ENCODE data around the gene PCCA.
"Not testable (repeated sequence)": the region's sequence is repeated elsewhere in the genome, so short reads cannot be mapped to it uniquely, and the experiment has no call there.

The PCCA gene

GRCh38 chr13:100088644-100089464 is at the start of gene PCCA:
Gene PCCA (plus strand): TSS chr13:100089093. CDS start chr13:100089121, 28 bp downstream.
- DNase-seq (ENCODE audit: low read depth), result peak; percentile 86

- DNase-seq (ENCODE audit: low read depth), result no peak
Observed at GRCh38 chr13:100039740-100040139, 49.2 kb upstream of the PCCA start.

GRCh38 chr13:100040196-100040595 is 48.7 kb upstream of the PCCA start:
- no peak for DNase-seq (ENCODE audit: low read depth)

- DNase-seq (ENCODE audit: low read depth), result no peak
Observed at GRCh38 chr13:100044936-100045335, 44.0 kb upstream of the PCCA start.

GRCh38 chr13:100045355-100045754 is 43.5 kb upstream of the PCCA start:
- DNase-seq (ENCODE audit: low read depth), result no peak

GRCh38 chr13:100051070-100051469 is 37.8 kb upstream of the PCCA start:
- no peak for DNase-seq (ENCODE audit: low read depth)

- no peak for DNase-seq (ENCODE audit: low read depth)
Observed at GRCh38 chr13:100059827-100060226, 29.1 kb upstream of the PCCA start.

- no peak for DNase-seq (ENCODE audit: low read depth)
Observed at GRCh38 chr13:100063333-100063732, 25.6 kb upstream of the PCCA start.

- DNase-seq (ENCODE audit: low read depth), result no peak
Observed at GRCh38 chr13:100063906-100064305, 25.0 kb upstream of the PCCA start.

GRCh38 chr13:100068133-100068931 is 20.6 kb upstream of the PCCA start:
- no peak for DNase-seq (ENCODE audit: low read depth)

GRCh38 chr13:100069278-100069677 is 19.6 kb upstream of the PCCA start:
- DNase-seq (ENCODE audit: low read depth), result no peak

GRCh38 chr13:100075700-100076587 is 12.9 kb upstream of the PCCA start:
- DNase-seq (ENCODE audit: low read depth), result no peak

GRCh38 chr13:100079003-100079402 is 9.9 kb upstream of the PCCA start:
- DNase-seq (ENCODE audit: low read depth), result not testable (repeated sequence)

GRCh38 chr13:100083401-100083800 is 5.5 kb upstream of the PCCA start:
- DNase-seq (ENCODE audit: low read depth), result not testable (repeated sequence)

- DNase-seq (ENCODE audit: low read depth), result no peak
Observed at GRCh38 chr13:100088273-100088643, 635 bp upstream of the PCCA start.

- DNase-seq (ENCODE audit: low read depth), result no peak
Observed at GRCh38 chr13:100089465-100090032, 656 bp downstream of the PCCA start.

- no peak for DNase-seq (ENCODE audit: low read depth)
Observed at GRCh38 chr13:100090861-100091260, 2.0 kb downstream of the PCCA start.

- no peak for DNase-seq (ENCODE audit: low read depth)
Observed at GRCh38 chr13:100091391-100091790, 2.5 kb downstream of the PCCA start.

- DNase-seq (ENCODE audit: low read depth), result not testable (repeated sequence)
Observed at GRCh38 chr13:100092273-100092672, 3.4 kb downstream of the PCCA start.

GRCh38 chr13:100095498-100095897 is 6.6 kb downstream of the PCCA start:
- no peak for DNase-seq (ENCODE audit: low read depth)

GRCh38 chr13:100096526-100096925 is 7.6 kb downstream of the PCCA start:
- DNase-seq (ENCODE audit: low read depth), result no peak

- DNase-seq (ENCODE audit: low read depth), result no peak
Observed at GRCh38 chr13:100097821-100098220, 8.9 kb downstream of the PCCA start.
